RPMI8226 (cell line): Measurements from ENCODE around the gene BNIP3.

Experiments
- DNase-seq: peaks from one replicate; pipeline ENCODE4 v3.0.0-alpha.2; 2015

BNIP3 gene, protein sequence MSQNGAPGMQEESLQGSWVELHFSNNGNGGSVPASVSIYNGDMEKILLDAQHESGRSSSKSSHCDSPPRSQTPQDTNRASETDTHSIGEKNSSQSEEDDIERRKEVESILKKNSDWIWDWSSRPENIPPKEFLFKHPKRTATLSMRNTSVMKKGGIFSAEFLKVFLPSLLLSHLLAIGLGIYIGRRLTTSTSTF

DNA sequence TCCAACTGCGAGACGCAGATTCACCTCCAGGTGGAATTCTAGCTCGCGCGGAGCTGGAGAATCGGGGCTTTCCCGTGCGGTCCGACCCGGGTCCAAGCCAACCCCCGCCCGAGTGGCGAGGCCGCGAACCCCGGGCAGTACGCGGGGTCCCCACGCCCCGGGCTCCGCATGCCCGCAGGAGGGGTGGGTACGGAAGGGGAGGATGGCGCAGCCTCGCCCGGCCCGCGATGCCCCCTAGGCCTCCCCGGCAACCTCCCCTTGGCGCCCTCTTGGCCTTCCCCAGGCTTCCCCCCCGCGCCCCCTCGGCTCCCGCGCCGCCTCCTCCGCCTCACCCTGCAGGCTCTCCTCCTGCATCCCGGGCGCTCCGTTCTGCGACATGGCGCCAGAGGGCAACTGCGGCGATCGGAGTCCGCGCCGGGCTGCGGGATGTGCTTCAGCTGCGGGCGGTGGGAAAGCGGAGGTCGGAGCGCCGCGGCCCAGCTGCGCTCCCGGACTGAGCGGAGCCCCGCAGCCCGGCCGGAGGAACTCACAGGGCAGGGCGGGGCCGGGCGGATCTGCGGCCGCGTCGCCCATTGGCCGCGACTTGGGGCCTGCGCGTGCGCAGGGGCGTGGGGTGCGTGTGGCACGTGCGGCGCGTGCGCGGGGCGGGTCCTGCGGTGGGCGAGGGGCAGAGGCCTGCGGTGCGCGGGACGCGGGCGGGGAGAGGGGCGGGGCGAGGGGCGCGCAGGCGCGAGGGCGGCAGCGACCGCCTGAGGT lies at the start of gene BNIP3:
Gene BNIP3 (minus strand): TSS at position 495 of the 756 bp plus-strand sequence. CDS start 117 bp downstream, at position 378.
- peak; percentile 82 for DNase-seq

DNA sequence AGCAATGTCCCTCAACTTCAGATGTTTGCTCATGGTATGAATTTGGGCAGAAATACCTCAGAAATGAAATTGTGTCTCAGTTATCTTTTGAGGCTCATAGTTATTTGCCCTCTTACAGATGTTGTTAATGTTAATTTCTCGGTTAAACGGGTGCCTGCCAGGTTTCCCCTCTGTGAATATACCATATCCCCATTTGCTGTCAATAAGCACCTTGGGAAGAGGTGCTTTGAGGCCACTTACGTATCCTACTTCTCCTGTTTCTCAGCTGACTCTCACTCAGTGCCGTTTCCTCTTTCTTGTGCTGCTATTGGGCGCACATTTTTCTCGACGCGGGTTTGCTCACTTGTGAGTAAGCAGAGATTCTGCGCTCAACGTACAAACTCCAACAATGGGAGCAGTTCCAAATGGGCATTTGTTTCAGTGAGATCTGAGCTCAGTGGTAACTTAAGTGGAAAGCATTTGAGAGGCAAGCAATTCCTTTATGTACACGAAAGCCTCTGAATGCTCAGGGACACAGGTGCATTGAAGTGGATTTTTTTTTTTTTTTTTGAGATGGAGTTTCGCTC lies 49.3 kb upstream of the BNIP3 start:
- peak; percentile 59 for DNase-seq

DNA sequence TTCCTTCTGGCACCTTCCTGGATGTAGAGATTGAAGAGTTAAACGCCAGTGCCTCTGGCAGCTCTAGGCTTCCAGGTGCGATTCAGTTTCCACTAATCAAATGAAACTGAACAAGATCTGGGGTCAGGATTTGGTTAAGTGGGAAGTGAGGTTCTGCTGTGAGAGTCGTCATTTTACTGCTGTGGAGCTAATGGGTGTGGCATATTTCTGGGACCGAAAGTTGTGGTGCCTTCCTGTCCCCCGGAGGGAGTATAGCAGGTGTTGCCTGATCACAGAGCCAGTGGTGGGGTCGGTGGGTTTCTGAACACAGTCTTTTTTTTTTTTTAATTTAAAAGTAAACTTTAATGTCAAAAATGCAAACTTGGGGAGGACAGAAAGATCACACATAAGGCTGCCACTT lies 47.0 kb upstream of the BNIP3 start:
- DNase-seq = no peak

DNA sequence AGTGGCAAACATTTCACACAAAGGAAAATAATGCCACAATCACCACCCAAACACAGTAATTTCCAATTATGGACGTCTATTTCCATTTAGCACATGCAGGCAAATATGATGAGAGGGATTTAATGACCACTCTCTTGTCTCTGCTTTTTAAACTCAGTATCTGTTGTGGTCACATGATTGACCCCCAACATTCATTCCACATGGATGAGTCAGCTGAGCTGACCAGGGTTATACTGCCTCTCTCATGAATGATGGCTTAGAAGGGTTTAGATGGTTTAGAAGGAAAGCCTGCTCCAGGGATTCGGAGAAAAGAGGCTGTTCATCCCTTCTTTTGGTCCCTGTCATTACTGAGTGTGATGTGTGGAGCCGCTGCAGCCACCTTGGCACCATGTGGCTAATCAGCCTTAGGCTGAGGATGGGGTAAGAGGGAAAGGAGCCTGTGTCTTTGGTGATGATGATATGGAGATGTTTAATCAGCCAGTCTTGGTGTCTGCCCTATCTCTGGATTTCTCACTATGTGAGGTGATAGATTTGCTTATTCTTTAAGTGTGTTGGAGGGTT lies 45.8 kb upstream of the BNIP3 start:
- DNase-seq = no peak

DNA sequence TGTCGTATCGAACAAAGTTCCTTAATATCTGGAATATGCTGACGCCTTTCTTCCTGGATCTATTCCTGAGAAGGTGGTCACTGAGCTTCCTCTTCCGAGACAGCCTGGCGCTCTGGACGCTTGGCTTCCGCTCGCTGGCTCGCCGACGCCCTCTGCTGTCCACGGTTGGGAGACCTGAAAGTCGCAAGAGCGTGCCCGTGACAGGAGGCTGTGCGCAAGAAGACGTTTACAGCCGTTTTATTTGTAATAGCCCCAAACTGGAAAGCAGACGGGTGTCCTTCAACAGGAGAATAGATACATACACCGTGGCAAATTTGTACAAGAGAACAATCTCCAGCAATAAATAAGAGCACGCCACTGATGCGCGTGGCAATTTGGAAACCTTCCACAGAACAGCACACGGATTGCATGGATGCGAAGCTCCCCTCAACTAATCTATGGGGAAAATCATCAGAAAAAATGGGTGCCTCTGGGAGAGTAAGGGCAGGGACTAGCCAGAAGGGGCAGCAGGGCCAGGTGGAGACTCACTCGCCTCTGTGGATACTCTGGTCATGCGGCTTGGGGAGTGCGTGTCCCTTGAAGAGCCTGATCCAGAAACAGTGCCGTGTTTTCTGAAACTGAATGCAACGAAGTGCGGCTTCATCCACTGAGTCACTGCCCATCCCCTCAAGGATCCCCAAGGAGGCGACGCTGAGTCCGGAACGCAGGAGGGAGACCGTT lies 41.5 kb upstream of the BNIP3 start:
- DNase-seq = peak; percentile 50

DNA sequence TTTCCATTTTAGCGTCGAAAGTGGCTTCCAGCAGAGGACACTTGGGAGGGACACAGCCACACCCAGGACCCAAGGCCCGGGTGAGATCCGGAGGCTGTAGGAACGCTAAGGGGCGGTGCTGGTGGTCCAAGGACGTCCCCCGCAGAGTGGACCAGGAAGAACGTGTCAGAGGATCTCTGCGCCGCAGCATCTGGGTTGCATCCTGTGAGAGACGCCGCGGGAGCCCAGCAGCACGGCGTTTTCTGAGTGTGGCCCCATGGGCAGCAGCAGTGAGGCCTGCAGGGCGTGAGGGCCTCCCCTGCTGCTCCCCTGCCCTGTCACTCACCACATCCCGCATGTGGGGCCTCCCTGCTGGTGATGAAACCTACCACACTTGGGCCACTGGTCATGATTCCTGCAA lies 40.5 kb upstream of the BNIP3 start:
- DNase-seq = no peak

DNA sequence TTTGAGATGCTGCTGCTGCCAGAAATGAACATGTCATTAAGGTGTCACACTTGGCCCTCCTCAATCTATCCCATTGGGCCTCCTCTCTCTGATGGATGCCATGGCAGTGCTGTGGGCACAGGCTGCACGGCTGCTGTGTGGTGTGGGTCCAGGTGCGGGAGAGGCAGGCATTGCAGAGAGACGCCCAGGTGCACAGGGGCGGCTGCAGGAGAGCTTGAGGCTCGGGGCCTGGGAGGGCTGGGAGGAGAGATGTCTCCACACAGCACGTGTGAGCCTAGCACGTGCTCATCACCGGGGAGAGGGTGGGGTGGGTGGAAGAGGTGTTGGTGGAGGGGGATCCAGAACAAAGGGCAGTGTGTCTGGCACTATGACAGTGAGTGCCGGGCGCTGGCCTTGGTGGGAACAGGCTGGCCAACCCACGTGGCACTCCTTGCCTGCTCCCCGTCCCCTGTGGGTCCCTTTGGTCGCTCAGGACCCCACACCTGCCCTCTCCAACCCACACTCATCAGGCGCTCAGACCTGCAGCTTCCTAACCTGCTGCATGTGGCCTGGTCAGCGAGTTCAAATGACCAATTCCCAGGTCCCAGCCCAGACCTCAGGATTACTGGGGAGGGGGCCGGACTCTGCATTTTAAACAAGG lies 39.9 kb upstream of the BNIP3 start:
- DNase-seq = no peak

DNA sequence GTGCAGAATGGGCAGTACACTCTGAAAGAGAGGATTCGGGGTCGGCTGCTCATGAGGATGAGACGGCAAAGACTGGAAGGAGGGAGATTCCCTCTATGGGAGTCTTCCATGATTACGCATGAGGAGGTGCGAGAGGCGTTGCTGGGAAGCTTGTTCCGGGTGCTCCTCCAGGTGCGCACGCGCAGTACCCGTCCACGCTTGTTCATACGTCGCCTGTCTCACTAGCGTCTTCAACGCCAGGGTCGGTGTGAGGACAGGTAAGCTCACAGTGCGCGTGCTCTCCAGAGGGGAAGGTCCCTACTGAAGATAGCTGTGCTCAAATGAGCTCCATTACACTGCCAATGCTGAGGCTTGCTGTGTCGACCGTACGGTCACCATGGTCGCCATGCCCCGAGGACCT lies 39.3 kb upstream of the BNIP3 start:
- no peak for DNase-seq

DNA sequence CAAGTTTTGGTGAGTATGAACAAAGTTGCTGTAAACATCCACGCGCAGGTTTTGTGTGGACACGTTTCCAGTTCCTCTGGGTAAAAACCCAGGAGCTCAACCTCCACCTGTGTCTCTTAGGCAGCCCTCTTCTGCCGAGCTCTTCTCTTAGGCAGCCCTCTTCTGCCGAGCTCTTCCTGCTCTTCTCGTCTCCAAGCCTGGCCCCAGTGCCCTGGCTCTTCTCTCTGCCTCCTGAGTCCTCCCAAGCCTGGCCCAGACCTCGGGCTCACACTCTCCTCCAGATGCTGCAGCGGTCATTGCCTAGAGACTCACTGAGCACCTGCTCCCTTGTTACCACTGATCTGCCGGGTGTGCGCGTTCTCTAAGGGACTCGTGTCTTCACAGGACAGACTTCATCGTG lies 38.7 kb upstream of the BNIP3 start:
- no peak for DNase-seq

DNA sequence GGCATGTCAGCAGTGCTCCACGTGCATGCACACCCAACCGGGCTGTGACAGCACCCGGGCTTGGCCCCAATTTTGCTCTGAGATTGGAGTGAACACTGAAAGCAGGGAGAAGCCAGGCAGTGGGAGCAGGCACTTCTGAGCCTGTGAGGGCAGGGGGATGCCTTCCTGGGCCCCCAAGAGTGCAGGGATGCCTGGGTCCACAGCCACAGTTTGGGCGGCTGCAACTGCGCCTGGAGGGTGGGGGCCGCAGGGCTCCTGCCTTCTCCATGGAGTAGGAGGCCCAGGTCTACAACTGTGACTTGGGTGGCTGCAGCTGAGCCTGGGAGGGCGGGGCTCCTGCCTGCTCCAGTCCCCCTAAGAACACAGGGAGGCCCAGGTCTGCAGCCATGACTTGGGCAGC lies 37.6 kb upstream of the BNIP3 start:
- no peak for DNase-seq

DNA sequence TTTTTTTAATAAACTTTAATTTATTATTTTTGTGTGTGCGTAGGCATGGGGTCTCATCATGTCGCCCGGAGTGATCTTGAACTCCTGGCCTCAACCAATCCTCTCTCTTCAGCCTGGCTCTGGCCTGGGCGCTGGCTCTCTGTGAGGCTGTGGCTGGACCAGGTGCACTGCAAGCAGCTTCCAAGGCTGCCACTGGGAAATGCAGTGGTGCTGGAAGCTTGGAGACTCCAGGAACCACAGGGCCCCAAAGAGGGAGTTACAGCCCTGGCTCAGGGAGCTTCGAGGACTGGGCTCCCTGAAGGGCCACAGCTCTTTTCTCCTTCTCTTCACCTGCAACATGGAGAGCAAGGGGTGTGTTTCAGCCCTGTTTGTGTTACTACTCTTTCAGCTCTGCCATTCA lies 36.7 kb upstream of the BNIP3 start:
- no peak for DNase-seq

DNA sequence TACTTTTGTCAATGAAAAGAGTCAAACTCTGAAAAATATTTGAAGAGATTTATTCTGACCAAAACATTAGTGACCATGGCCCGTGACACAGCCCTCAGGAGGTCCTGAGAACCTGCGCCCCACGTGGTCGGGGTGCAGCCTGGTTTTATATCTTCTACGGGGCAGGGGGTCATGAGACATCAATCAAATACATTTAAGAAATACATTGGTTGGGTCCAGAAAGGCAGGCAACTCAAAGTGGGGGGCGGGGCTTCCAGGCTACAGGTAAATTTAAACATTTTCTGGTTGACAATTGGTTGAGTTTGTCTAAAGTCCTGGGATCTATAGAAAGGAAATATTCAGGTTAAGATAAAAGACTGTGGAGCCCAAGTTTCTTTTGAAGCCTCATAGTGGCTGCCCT lies 34.8 kb upstream of the BNIP3 start:
- DNase-seq = no peak

DNA sequence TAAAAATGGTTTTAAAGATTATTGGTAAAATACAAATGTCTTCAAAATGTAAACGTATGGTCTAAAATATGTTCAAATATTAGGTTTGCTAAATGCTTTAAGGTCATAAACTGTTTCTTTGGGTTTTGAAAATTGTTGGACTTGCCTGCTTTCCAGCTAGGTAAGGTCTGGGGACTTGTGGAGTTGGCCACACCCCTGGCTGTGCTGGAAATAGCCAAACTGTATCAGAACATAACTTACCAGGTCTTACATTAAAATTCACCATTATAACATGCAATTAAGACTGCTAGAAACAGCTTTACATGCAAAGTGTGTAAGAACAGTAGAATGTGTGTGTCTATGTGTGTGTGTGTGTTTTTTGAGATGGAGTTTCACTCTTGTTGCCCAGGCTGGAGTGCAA lies 29.7 kb upstream of the BNIP3 start:
- no peak for DNase-seq

DNA sequence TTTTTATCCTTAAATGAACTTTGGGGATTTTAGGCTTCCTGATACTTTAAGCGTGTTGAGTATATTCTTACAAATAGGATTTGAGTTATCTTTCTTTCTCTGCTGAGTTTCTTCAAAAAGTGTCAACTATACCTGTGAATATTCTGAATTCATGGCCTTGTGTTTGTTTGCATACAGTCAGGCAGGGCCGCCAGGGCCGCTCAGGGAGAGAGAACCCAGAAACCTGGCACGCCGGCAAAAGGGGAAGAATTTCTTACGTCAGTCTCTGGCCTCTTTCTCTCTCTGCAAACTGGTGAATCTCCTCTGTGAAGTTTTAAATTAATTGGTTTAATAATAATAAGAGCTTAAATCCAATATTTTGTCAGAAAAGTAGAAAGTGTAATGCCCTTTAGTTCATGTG lies 29.3 kb upstream of the BNIP3 start:
- no peak for DNase-seq

DNA sequence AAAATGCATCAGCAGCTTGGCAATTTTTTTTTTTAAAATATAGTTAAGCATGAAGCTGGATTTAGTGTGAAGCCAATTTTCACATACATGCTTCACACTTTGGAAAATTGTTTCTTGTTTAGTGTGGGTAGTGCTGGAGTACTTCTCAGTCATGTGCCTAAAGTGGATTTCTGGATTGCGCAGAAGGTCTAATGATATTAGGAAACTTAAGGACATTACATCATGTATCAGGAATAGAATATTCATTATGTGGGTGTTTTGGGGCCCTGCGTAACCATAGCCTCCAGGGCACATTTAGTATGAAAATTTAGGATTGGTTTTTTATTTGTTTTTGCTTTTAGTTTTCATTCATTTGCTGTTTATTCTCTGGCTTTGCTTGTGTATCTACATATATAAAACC lies 28.8 kb upstream of the BNIP3 start:
- no peak for DNase-seq

DNA sequence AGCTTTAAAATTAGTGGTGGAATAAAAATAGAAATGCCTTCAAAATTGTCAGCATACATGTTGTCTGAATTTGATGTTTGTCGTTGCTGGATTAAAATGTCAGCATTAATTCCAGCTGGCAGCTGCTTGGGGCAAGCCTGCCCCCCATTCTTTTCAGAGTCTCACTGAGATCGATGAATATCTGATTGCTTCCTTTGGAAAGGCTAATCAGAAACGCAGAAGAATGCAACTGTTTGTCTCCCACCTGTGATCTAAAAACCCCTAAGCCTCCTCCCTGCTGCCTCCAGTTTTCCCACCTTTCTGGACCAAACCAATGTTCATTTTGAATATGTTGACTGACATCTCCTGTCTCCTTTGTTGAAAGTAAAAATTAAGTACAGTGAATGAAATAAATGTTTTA lies 27.9 kb upstream of the BNIP3 start:
- no peak for DNase-seq

DNA sequence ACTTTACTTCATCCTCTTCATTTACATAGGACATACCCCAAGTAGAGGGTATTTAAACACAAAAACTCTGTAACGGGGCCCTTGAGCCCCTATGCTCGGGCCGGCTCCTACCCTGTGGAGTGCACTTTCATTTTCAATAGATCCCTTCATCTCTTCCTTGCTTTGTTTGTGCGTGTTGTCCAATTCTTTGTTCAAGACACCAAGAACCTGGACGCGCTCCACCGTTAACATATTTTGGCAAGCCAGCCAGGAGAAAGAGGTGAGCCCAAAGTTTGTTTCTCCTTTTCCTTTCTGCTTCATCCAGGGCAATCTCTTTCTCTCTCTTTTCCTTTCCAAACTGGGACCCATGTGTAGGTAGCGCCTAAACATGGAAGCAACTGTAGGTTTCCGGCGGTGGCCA lies 26.0 kb upstream of the BNIP3 start:
- no peak for DNase-seq

DNA sequence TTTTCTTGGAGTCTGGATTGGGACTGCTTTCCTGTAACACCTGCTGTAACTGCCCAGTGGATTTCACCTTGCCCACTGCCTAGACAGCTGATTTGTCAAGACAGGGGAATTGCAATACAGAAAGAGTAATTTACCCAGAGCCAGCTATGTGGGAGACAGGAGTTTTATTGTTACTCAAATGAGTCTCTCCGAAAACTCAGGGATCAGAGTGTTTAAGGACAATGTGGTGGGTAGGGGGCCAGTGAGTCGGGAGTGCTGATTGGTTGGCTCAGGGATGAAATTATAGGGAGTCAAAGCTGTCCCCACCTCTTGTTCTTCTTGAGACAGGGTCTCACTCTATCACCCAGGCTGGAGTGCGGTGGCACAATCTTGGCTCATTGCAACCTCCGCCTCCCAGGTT lies 25.2 kb upstream of the BNIP3 start:
- DNase-seq = no peak

DNA sequence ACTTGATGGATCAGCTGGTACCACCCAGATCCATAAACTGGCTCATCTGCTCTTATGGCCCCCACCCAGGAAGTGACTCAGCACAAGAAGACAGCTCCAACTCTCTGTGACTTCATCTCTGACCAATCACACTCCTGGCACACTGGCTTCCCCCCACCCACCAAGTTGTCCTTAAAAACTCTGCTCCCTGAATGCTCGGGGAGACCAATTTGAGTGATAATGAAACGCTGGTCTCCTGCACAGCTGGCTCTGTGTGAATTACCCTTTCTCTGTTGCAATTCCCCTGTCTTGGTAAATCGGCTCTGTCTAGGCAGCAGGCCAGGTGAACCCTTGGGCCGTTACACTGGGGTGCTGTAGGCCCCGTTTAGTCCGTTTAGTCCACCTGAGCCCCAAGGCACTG lies 23.4 kb upstream of the BNIP3 start:
- no peak for DNase-seq

DNA sequence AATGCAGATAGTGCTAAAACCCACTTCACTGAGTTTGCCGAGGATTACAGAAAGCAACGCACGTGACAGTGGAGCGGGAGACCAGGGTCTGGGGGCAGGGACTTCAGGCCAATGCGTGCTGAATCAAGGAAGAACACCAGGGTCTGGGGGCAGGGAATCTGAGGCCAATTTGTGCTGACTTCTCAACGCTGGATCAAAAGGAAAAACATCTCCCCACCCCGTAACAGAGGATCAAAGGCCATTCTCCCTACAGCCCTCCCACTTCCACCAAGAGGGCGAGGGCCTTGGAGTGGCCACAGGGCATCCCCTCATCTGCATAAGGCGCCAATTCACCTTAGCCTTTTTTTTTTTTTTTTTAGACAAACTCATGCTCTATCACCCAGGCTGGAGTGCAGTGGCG lies 22.3 kb upstream of the BNIP3 start:
- DNase-seq = no peak

DNA sequence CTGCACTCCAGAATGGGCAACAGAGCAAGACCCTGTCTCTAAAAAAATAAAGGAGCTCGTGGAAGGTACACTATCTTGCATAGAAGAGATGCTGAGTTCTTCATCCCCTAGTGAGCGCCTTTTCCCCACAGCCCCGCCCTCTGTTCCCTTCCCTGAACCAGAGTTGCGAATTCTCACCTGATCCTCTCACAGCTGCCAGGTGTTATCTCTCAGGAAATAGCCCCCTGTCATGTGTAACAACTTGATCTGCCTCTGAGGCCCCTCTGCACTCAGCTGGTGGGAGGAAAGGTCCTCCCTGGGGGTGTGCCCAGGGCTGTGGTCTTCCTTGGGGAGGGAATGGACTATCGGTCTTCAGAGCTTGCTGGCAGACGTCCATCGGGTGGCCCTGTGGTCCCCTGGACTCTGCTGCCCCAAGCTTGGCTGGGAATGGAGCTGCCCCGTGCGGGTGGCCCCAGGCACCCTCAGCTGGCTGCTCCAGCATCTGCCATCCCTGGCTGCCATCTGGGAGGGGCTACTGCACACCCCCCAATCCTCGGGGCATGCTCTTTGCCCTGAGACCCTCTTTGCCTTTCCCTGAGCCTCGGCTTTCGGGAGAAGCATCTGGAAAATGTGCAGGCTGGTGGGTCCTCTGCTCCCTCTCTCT lies 21.7 kb upstream of the BNIP3 start:
- DNase-seq = no peak

DNA sequence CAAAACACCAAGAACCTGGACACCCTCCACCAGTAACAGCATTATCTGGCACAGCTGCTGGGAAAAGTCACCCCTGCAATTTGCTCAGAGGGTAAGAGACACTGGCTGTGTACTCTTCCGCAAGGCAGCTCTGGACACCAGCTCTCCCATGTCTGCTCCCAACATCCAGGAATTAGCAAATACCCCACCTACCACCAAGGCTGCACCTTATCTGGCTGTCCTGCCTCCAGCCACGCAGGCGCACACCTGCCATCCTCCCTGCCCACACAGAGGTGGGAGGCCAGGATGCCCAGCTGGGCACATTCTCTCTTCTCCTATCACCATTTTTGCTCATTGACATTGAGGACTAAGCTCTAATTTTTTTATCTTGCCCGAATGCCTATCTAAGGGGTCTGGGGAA lies 20.3 kb upstream of the BNIP3 start:
- DNase-seq = no peak
